Measurements from ENCODE around the gene TEAD1.

The TEAD1 gene

GRCh38 chr11:12810568-12810894 lies 136.3 kb downstream of the TEAD1 start:
- DNase-seq (ENCODE audit: low read depth in 2 of 2): no peak

GRCh38 chr11:12811861-12812260 lies 137.6 kb downstream of the TEAD1 start:
- DNase-seq (ENCODE audit: low read depth in 2 of 2): no peak

- no peak for DNase-seq (ENCODE audit: low read depth in 2 of 2)
Observed at GRCh38 chr11:12812849-12813248, 138.6 kb downstream of the TEAD1 start.

GRCh38 chr11:12813371-12814225 lies 139.4 kb downstream of the TEAD1 start:
- DNase-seq (ENCODE audit: low read depth in 2 of 2): no peak

GRCh38 chr11:12815129-12815480 lies 140.9 kb downstream of the TEAD1 start:
- no peak for DNase-seq (ENCODE audit: low read depth in 2 of 2)

GRCh38 chr11:12815931-12816494 lies 141.8 kb downstream of the TEAD1 start:
- no peak for DNase-seq (ENCODE audit: low read depth in 2 of 2)

DNA sequence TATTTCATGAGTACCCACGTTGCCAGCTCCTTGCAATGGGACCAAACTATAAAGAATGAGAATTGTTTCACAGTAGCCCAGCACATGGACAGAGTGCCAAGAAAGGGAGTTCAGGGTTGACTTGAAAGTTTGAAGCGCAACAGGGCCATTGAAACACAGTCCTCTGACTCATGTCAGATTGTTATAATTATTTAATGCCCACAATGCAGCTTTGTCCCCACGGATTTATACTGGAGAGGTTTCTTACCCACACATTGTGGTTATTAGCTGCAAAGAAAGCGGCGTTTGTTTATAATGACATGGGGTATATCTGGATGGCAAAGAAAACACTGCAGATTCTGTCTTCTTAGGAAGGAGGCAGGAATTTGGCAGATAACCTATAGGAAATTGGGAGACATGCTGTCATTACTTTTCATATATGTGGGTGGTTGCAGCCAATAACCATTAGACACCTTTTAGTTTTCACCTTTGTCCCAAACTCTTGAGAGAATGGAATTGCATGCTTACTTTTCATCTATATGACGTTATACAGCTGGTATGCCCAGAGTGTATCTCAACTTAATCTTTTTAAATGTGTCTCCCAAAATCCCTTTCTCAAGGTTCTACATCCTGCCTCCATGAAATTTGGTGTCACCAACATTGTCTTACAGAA lies 143.6 kb downstream of the TEAD1 start:
- no peak for DNase-seq (ENCODE audit: low read depth in 2 of 2)

DNA sequence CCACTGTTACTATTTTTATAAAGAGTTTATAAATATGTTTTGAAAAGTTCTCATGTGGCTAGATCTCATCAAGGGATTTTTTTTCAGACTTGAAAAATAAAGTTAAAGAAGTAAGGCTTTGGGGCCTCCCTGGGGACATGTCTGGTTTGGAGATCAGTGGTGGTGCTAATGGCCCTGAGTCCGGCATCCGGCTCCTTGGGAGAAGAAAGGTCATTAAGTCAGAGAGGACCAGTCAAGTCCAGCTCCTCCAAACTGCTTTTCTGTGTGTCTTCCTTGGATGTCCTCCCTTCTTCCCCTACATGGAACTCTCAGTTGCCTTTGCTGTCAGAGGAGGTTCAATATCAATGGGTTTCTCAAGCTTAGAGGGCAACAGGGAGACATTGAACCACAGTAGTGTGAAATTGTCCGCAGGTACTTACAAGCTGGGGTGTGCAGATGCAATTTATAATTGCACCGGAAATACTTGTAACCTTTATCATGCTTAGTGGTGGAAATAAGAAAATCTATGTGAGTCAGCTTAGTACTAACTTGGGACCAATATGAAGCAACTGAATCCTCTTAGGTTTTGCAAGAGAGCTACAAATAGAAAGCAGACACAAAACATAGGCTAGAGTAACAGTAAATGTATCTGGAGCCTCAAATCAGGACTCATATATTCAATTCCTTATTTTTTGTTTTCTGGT lies 144.3 kb downstream of the TEAD1 start:
- DNase-seq (ENCODE audit: low read depth in 2 of 2): no peak

DNA sequence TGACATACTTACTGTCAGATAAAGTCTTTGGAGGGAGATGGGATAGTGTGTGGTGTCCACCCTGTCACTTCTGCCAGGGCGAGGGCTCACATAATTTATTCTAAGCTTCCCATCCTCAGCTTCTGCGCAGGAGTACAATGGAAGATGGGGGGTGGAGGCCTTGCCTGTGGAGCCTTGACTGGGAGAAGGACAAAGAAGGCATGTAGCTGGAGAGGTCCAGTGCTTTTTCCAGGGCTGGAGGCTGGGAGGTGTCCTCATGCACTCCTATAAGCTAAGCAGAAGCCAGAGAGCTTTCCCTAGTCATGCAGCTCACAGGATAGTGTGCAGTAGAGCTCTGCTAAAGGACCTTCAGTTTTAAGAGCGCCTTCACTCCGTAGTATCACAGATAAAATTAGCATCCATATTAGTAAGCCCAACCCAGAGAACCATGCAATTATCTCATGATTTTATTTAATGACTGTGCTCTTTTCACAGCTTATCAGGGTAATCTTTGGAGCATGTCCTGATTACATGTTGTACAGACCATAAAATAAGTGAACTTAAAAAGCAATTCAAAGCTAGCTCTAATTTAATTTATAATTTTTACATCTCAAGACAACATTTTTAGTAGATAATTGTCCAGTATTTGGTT lies 148.3 kb downstream of the TEAD1 start:
- no peak for DNase-seq (ENCODE audit: low read depth in 2 of 2)

DNA sequence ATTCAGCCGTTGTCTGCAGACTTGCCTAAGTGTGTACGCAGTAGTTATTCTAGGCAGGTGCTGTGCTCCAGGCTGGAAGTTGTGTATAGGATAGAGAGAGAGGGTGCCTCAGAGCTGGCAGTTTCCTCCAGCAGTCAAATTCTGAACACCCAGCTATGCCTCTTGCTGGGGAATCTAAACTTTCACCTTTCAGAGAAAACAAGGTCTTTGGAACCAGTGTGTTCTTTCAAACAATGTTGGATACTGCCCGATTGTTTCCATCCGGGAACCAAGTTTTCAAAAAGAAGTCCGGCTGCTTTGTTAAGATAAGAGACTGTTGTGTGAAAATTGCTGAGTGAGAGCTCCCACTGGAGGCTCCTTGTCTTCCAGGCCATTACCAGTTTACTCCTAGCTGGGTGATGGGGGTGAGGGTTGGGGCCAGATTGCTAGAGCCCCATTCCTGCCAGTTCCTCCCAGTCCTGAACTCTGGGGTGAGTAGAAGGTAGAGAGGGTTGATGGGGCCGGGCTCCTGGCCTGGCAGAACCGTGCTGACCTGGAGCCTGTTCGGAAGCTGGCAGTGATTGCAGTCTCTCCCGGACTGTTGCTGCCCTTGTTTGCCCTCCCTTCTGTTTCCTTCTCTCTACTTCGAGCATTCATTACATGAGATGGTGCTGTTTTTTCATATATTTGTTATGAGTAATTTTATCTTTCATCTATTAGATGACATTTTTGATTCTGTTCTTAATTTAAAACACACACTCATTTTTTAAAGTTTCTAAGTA lies 150.2 kb downstream of the TEAD1 start:
- DNase-seq (ENCODE audit: low read depth in 2 of 2): no peak

- no peak for DNase-seq (ENCODE audit: low read depth in 2 of 2)
Observed at GRCh38 chr11:12826441-12826840, 152.2 kb downstream of the TEAD1 start.

DNA sequence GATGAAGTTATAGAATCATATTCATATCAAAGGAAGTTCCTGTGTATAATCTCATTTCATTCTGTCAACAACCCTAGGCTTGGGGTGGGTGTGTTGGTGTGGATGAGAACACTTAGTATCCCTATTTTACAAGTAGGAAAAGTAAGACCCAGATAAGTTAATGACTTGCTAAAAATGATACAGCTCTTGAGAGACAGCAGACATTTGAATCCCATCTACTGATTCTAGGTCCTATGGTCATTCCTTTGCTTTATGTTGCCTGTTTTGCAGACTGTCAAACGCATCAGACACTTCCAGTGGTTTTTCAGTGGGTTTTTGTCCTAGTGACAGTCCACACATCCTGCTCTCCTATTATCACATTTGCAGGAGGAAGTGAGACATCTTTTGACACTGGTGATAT lies 153.1 kb downstream of the TEAD1 start:
- no peak for DNase-seq (ENCODE audit: low read depth in 2 of 2)

DNA sequence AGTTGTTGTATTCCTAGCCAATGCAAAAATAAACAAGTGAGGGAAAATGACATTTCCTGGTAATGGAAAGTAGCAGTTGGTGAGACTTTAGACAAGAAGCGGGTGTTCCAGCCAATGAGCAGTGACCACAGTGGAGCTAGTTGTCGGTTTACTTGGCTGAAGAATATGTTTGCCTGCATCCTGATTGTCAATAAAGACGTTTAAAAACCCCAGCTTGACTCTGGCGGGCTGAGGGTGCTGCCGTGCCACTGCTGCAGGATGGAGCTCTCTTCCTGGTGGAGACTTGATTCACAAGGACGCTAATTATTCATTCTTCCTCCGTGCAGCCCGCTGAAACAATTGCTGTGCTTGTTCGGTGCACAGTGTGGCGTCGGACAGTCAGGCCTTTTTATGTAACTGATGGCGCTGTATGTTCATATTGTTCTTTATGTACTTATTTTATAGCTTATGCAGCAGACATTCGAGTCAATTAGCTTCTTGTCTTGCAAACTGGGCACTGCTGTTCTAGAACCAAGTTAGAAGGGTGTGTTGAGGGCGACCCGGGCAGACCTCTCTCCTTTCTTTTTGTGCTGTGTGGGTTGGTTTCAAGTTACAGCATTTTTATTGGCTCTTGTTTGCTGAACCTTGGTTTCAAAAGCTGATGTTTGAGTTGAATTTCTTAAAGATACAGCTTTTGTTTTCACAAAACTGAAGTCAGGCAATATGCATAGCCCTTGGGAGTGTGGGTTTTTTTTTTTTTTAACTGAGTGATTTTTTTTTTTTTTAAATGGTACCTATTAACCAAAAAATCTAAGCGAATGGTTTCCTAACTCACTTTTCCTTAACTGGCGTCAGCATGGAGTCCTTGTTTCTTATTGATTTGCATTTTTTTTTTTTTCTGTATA lies 153.9 kb downstream of the TEAD1 start:
- DNase-seq (ENCODE audit: low read depth in 2 of 2): no peak

GRCh38 chr11:12829131-12829530 lies 154.9 kb downstream of the TEAD1 start:
- DNase-seq (ENCODE audit: low read depth in 2 of 2): no peak

- DNase-seq (ENCODE audit: low read depth in 2 of 2): no peak
Observed at GRCh38 chr11:12829540-12830314, 155.5 kb downstream of the TEAD1 start.

DNA sequence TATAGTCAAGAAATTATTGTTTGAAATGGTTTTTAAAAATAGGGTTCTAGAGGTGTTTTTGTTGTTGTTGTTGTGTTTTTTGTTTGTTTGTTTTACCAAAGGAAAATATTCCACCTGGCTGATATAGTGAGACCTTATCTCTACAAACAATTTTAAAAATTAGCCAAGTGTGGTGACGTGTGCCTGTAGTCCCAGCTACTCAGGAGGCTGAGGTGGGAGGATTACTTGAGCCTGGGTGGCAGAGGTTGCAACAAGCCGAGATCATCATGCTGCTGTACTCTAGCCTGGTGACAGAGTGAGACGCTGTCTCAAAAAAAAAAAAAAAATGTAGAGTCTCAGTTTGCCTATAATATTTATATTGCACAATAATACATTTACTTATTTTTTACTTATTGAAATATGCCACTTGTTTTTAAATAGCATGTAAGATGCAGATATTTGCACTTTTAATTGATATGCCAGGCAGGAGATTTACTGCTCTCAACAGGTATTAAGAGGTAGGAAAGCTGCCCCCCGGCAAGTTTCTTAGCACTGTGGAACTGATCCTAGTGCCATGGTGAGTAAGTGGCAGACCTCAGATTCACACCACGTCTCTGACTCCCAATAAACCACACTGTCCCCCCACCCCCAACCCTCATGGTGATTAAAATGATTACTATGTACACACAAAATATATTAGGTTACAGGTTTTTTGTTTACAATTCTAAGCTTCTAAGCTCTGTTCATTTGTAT lies 157.4 kb downstream of the TEAD1 start:
- no peak for DNase-seq (ENCODE audit: low read depth in 2 of 2)

GRCh38 chr11:12832480-12833224 lies 158.4 kb downstream of the TEAD1 start:
- no peak for DNase-seq (ENCODE audit: low read depth in 2 of 2)

GRCh38 chr11:12834166-12834565 lies 159.9 kb downstream of the TEAD1 start:
- DNase-seq (ENCODE audit: low read depth in 2 of 2): no peak
